NCI-H2107 treated with DMSO at 0.1 percent for 48 hours (cell line): ENCODE measurements around the gene COL25A1.

Experiments used
- DNase-seq: peaks from one replicate; lab custom pipeline; 2025; ENCODE audit not compliant: unreplicated experiment; lab: John Stamatoyannopoulos, UW

Gene COL25A1

DNA sequence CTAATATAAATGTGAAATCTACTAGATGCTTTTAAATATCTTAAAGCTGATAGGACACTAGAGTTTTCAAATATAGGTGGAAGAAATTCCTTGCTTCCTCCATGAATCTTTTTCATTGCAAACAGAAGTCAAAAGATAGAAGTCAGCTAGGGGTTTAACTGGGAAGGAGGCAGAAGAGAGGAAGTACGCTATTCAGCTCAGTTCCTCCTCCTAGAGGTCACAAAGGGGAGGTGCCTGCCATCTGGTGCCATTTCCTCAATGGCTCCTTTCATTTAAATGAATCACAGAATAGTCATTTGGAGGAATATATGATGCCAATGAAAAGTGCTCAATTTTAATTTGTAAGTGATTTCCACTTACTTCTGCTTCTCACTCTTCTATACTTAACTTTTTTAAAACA, 8.5 kb downstream of the COL25A1 start:
- DNase-seq = no peak

DNA sequence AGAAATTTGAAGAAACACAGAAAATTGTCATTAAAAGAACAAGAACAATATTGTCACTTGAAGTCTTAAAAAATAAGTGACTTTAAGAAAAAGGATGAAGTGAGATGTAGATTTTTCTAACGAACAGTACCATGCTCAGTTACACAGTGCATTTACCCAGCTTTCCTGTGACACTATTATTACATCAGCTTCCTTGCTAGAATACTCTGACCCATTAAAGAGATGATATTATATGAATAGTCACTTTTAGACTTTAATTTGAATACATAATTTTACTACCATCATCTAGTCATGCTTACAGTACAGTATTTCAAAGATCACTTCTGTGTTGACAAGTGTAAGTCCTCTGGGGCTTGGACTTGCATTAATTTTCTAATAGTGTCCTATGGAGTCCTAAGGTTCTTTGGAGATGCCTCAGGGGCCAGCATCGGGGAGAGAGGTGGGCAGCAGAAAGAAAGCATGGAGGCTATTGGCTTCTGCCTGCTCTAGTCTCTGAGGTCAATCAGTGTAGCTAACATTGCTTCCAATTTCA, 10.7 kb downstream of the COL25A1 start:
- DNase-seq = no peak

DNA sequence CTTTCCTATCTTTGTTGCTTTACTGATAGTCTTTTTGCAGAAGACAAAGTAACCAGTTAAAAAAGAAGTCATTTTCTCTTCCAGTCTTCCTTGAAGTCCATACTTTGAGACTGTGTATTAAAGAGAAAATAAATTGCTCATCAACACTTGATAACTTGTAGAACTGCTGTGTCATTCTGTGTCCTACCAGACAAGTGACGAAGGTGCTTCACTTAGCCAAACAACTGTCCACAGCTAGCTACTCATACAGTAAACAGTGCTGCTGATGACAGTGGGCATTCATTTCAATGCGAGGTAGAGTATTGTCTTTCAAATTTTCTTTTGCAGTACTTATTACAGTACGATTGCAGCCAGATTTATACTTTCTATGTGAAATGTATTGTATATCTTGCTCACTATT, 11.5 kb downstream of the COL25A1 start:
- no peak for DNase-seq

DNA sequence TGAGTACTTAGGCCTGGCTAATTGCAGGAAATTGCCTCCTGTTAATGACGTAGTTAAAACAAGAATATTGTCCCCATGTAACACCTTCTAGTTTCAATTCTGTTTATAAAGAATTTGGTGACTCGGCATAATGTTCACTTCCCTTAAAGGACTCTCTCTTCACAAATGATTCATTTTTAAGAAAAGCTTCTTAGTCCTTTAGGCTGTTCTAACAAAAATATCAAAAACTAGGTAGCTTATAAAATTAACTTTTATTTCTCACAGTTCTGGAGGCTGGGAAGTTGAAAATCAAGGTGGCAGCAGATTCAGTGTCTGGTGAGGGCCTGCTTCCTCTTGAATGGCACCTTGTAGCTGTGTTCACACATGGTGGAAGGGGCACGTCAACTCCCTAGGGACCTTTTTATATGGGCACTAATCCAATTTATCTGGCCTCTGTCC, 23.8 kb downstream of the COL25A1 start:
- DNase-seq = no peak

- DNase-seq = no peak
These were observed 25.9 kb downstream of the COL25A1 start for GRCh38 chr4:109276482-109277095.

DNA sequence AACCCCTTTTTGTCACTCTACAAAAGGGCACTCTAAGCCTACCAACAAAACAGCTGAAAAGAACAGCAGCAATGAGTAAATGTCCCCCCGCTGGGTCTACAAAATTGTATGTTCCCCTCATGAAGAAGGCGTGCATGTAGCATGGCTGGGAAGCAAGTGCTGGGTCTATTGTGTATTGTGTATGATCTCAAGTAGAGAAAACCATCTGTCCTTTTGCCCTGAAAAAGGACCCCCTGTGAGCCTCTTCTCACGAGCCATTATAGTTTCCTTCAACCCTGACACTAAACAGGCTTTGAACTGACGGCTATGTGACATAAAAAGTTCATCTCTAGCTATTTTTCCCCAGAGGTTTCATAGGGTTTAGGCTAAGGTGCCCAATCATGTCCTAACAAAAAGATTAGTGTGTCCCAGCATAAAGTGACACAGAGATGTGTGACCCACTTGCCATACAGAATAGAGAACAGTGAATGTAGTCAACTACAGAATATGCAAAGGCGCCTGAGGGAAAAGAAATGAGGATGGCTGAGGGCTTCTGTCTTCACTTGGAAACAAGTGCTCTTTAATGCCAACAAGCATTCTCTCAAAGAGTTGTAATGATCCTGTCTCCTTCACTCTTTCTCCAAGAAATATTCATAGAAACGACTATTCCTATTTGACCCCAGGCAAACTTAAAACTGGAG, 27.3 kb downstream of the COL25A1 start:
- no peak for DNase-seq

- no peak for DNase-seq
These were observed 35.6 kb downstream of the COL25A1 start for GRCh38 chr4:109266891-109267290.

DNA sequence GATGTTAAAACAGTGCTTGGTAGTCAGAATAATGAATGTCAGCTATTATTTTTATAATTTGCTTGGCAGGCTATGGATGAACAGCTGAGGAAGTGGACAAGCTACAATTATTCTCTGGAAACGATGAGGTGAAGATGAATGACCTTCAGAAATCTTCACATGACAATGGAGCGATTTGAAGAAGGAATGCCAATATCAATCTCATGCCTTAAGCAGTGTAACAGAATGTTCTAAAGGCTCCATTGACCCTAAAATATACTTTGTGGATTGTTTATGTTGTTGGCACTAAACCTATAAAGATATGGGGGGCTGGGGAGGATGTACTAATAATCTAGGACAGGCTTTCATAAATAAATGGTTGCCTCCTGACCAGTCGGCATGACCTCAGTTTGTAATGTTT, 36.2 kb downstream of the COL25A1 start:
- no peak for DNase-seq

GRCh38 chr4:109263721-109264120, 38.7 kb downstream of the COL25A1 start:
- DNase-seq = no peak

DNA sequence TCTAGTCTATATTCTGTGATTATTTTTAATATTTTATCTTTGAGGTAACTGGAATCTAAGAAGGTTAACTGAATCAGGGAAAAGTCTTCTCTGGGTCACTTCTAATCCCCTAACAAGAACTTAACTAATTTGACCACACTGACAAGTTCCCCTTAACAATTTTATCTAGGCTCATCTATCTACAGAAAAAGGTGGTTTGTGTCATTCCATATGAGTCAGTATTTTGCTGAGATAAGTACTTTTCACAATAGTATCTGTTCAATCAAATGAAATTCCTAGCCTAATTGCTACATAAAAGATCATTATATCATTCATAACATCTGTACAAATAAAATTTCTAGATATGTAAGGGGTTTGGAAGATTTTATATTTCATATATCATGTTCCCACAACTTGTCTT, 45.6 kb downstream of the COL25A1 start:
- DNase-seq = no peak

GRCh38 chr4:109254845-109255244, 47.6 kb downstream of the COL25A1 start:
- no peak for DNase-seq

DNA sequence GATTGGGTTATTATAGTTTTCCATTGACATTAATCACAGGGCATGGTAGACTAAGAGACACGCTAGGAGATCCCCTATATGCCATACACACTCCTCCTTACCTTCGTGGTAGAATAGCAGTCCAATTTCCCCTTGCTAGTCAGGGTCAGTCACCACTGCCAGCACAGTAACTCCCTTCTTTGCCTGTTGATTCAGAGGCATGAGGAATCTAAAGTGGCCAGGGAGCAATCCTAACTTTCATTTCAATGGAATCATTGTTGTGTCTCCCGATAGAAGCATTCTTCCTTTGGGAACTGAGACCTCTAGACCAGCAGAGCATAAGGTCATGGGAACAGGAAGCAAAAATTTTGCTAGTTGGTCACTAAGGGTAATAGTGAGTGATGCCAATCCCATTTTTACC, 51.1 kb downstream of the COL25A1 start:
- no peak for DNase-seq

GRCh38 chr4:109248322-109248900, 54.0 kb downstream of the COL25A1 start:
- no peak for DNase-seq

GRCh38 chr4:109243871-109244270, 58.6 kb downstream of the COL25A1 start:
- DNase-seq = no peak

DNA sequence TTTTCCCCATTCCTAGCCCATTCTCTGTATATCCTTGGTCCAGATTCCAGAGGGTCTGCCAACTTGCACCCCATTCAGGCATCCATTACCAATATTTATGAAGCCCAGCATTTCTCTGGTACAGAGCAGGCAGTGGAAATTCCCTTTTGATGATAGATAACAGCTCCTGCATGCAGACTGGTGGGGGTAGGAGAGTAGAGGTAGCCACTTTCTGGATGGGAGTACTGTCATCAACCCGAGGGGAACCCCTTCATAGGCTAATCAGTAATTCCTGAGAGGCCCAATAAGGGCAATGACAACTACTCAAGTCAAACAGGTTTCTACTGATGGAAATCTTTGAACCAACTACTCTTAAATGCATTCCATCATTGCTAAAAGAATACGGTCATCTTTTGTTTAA, 63.7 kb downstream of the COL25A1 start:
- DNase-seq = no peak

GRCh38 chr4:109235683-109236082, 66.8 kb downstream of the COL25A1 start:
- no peak for DNase-seq

DNA sequence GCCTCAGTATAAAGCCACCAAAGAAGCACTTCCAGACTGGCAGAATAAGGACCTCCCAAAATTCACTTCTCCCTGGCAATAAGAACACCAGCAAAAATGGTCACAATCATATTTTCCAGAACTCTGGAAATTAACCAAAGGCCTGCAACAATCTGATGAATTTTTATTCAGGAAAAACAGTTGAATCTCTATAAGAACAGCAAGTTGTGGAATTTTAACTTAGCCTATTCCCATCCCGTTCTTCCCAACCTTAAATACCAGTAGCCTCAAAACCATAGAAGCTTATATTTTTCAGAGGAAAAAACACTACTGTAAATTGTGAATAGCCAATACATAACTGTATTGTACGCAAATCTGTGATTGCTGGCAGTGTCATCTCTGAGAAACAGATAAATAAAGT, 67.9 kb downstream of the COL25A1 start:
- no peak for DNase-seq

- no peak for DNase-seq
These were observed 68.9 kb downstream of the COL25A1 start for GRCh38 chr4:109233570-109233969.

DNA sequence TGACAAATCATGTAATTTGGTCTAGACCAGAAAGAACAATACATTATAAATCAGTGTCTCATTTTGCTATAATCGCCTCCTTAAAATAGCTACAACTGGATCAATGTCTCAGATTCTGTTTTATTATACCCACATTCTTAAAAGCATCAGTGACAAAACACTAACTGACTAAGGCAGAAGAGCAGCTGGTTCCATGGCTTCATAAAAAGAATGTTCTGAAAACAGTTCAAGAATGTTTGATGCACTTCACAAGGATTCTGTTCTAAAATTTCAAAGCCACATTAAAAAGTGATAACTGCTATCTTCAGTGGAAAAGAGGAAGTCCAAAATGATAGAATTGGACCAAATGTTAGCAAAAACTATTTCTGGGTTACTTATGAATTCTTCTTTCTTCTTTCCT, 69.8 kb downstream of the COL25A1 start:
- DNase-seq = no peak

DNA sequence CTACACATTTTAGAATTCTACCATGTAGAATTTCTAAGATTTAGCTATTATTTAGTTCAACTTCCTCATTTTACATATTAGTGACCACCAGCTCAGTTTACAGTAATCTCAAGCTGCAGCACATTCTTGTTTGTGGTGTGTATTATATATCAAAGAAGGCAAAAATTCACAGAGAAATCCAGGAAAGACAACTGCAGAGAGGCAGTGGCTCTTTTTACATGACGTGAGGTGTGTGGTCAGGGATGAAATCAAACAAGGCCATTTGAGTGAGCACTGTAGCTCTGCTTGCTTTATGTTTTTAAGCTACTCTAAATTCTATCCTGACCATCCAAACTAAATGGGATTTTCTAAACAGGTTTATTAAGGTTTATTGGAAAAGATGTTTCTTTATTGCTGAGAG, 71.1 kb downstream of the COL25A1 start:
- DNase-seq = no peak

- DNase-seq = no peak
These were observed 73.4 kb downstream of the COL25A1 start for GRCh38 chr4:109229028-109229427.

GRCh38 chr4:109218288-109218687, 84.2 kb downstream of the COL25A1 start:
- DNase-seq = no peak
